Neutrophil (primary cell): ENCODE measurements around the gene MPPED1.

ENCODE experiments used
- H3K27ac ChIP-seq: fragments of 200-600 bp; sonication (generic); 2 replicates; pipeline ENCODE4 v1.5.1; 2016; ENCODE audit warnings: mild to moderate bottlenecking, moderate library complexity
- H3K27me3 ChIP-seq: fragments of 200-600 bp; sonication (generic); 2 replicates; pipeline ENCODE4 v1.6.0; 2016; ENCODE audit warnings: mild to moderate bottlenecking
- H3K36me3 ChIP-seq: fragments of 200-600 bp; sonication (generic); 2 replicates; pipeline ENCODE4 v1.5.1; 2017
- H3K4me1 ChIP-seq, 2 experiments: fragments of 200-600 bp in 1 of 2; sonication (generic) in 1 of 2; 1 replicate in 1 of 2; 2 replicates in 1 of 2; pipeline versions ENCODE4 v1.5.1 to v1.6.1; 2013 to 2016; ENCODE audit warnings: low read depth in 1 of 2, low read length in 1 of 2, mild to moderate bottlenecking in 1 of 2, moderate library complexity in 1 of 2; ENCODE audit not compliant: control insufficient read depth in 1 of 2, insufficient read depth in 1 of 2
- H3K4me3 ChIP-seq, 2 experiments: fragments of 200-600 bp in 1 of 2; sonication (generic) in 1 of 2; 1 replicate in 1 of 2; 2 replicates in 1 of 2; pipeline ENCODE4 v1.5.1; 2013 to 2016; ENCODE audit warnings: low read depth in 1 of 2, low read length in 1 of 2, mild to moderate bottlenecking in 1 of 2, moderate library complexity in 1 of 2
- H3K9me3 ChIP-seq: fragments of 200-600 bp; sonication (generic); 2 replicates; pipeline ENCODE4 v1.5.1; 2016
- CTCF ChIP-seq: fragments of 200-600 bp; sonication (generic); IDR thresholded peaks from 2 replicates; pipeline ENCODE4 v1.5.1; 2016; ENCODE audit warnings: antibody characterized with exemption

The MPPED1 gene

GRCh38 chr22:43419371-43420080 is 7.7 kb downstream of the MPPED1 start:
- H3K36me3 ChIP-seq, result no peaks in the 10 kb centered on the region
- H3K9me3 ChIP-seq, result no peaks in the 10 kb centered on the region
- no peak for TF ChIP-seq CTCF
- no peak overlapping the region for H3K4me3 ChIP-seq
- peaks cover 24% of the 10 kb centered on the region for H3K27me3 ChIP-seq
- no peaks in the 10 kb centered on the region for H3K4me1 ChIP-seq
- no peak overlapping the region for H3K27ac ChIP-seq

GRCh38 chr22:43421046-43421665 is 9.3 kb downstream of the MPPED1 start:
- Histone ChIP-seq H3K4me3 (no peak overlapping the region), H3K36me3 (no peaks in the 10 kb centered on the region), H3K27me3 (peaks cover 9% of the 10 kb centered on the region), H3K27ac (no peak overlapping the region), H3K4me1 (no peaks in the 10 kb centered on the region), H3K9me3 (no peaks in the 10 kb centered on the region)
- no peak for TF ChIP-seq CTCF

GRCh38 chr22:43421914-43422615 is 10.3 kb downstream of the MPPED1 start:
- Histone ChIP-seq H3K4me3 (no peak overlapping the region), H3K27ac (no peak overlapping the region), H3K36me3 (no peaks in the 10 kb centered on the region), H3K4me1 (no peaks in the 10 kb centered on the region), H3K27me3 (no peaks in the 10 kb centered on the region), H3K9me3 (no peaks in the 10 kb centered on the region)
- no peak for TF ChIP-seq CTCF

- no peak overlapping the region for H3K27ac ChIP-seq
- H3K9me3 ChIP-seq, result no peaks in the 10 kb centered on the region
- no peaks in the 10 kb centered on the region for H3K36me3 ChIP-seq
- H3K27me3 ChIP-seq, result no peaks in the 10 kb centered on the region
- H3K4me3 ChIP-seq, result no peak overlapping the region
- H3K4me1 ChIP-seq, result no peaks in the 10 kb centered on the region
- no peak for TF ChIP-seq CTCF
Observed at GRCh38 chr22:43423046-43423445, 11.2 kb downstream of the MPPED1 start.

GRCh38 chr22:43424201-43424600 is 12.4 kb downstream of the MPPED1 start:
- H3K36me3 ChIP-seq, result no peaks in the 10 kb centered on the region
- H3K27ac ChIP-seq, result no peak overlapping the region
- no peak overlapping the region for H3K4me3 ChIP-seq
- H3K9me3 ChIP-seq, result no peaks in the 10 kb centered on the region
- no peaks in the 10 kb centered on the region for H3K4me1 ChIP-seq
- H3K27me3 ChIP-seq, result no peaks in the 10 kb centered on the region
- TF ChIP-seq CTCF, result no peak
